ENCODE data around the gene STK32A.

The STK32A gene

DNA sequence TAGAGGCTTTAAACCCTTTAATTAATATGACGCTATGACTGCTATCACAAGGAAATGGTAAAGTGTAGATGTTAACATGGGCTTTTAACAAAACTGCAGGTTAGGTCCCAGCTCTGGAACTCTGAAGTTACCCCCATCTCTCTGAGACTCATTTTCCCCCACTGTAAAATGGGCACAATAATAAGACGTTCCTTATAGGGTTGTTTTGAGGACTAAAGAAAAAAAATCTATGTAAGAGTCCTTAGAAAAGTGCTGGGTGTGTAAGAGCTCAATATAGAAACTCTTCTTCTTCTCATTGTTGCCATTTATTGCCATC, 45.8 kb upstream of the STK32A start:
- Histone ChIP-seq H3K27me3 (ENCODE audit: insufficient read depth, poor library complexity, severe bottlenecking) (peaks cover 2% of the 10 kb centered on the region), H3K27ac (replicated peaks) (no peak overlapping the region), H3K4me3 (replicated peaks; ENCODE audit: insufficient read depth, low read length) (no peak overlapping the region)
- TF ChIP-seq, protein P1, sequence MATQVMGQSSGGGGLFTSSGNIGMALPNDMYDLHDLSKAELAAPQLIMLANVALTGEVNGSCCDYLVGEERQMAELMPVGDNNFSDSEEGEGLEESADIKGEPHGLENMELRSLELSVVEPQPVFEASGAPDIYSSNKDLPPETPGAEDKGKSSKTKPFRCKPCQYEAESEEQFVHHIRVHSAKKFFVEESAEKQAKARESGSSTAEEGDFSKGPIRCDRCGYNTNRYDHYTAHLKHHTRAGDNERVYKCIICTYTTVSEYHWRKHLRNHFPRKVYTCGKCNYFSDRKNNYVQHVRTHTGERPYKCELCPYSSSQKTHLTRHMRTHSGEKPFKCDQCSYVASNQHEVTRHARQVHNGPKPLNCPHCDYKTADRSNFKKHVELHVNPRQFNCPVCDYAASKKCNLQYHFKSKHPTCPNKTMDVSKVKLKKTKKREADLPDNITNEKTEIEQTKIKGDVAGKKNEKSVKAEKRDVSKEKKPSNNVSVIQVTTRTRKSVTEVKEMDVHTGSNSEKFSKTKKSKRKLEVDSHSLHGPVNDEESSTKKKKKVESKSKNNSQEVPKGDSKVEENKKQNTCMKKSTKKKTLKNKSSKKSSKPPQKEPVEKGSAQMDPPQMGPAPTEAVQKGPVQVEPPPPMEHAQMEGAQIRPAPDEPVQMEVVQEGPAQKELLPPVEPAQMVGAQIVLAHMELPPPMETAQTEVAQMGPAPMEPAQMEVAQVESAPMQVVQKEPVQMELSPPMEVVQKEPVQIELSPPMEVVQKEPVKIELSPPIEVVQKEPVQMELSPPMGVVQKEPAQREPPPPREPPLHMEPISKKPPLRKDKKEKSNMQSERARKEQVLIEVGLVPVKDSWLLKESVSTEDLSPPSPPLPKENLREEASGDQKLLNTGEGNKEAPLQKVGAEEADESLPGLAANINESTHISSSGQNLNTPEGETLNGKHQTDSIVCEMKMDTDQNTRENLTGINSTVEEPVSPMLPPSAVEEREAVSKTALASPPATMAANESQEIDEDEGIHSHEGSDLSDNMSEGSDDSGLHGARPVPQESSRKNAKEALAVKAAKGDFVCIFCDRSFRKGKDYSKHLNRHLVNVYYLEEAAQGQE (IDR thresholded peaks at IDR 0.05; ENCODE audit: insufficient replicate concordance, low read depth): no peak
- TF ChIP-seq SPI1 (IDR thresholded peaks at IDR 0.05; ENCODE audit: borderline replicate concordance, low read depth) (no peak), GABPA (IDR thresholded peaks at IDR 0.05; ENCODE audit: low read depth) (no peak), POLR2AphosphoS5 (IDR thresholded peaks at IDR 0.05; ENCODE audit: low read depth) (no peak)
- TF ChIP-seq, protein P2, sequence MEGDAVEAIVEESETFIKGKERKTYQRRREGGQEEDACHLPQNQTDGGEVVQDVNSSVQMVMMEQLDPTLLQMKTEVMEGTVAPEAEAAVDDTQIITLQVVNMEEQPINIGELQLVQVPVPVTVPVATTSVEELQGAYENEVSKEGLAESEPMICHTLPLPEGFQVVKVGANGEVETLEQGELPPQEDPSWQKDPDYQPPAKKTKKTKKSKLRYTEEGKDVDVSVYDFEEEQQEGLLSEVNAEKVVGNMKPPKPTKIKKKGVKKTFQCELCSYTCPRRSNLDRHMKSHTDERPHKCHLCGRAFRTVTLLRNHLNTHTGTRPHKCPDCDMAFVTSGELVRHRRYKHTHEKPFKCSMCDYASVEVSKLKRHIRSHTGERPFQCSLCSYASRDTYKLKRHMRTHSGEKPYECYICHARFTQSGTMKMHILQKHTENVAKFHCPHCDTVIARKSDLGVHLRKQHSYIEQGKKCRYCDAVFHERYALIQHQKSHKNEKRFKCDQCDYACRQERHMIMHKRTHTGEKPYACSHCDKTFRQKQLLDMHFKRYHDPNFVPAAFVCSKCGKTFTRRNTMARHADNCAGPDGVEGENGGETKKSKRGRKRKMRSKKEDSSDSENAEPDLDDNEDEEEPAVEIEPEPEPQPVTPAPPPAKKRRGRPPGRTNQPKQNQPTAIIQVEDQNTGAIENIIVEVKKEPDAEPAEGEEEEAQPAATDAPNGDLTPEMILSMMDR (IDR thresholded peaks at IDR 0.05; ENCODE audit: insufficient read depth, low read length): no peak
- DNase-seq (ENCODE audit: low read depth in 1 of 2, low spot score in 1 of 2): no peak

DNA sequence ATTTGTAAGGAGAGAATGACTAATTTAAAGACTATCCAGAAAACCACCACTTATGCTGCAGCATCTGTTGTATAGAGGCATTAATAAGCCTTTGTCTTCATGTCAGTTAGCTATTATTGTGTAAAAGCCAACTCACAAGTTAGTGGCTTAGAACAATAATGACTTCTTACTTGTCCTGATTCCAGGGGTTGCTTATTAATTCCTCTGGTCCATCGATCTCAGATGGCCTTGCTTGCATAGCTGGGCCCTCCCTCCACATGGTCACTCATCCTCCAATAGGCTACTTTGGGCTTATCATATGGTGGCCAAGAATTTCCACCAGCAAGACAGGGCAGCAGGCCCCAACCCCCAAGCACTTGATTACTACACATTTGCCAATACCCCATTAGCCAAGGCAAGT, 44.5 kb upstream of the STK32A start:
- TF ChIP-seq POLR2AphosphoS5 (IDR thresholded peaks at IDR 0.05; ENCODE audit: low read depth): no peak
- TF ChIP-seq SPI1 (IDR thresholded peaks at IDR 0.05; ENCODE audit: borderline replicate concordance, low read depth): no peak
- TF ChIP-seq, protein P2 (IDR thresholded peaks at IDR 0.05; ENCODE audit: insufficient read depth, low read length): no peak
- TF ChIP-seq GABPA (IDR thresholded peaks at IDR 0.05; ENCODE audit: low read depth): no peak
- TF ChIP-seq, protein P1 (IDR thresholded peaks at IDR 0.05; ENCODE audit: insufficient replicate concordance, low read depth): no peak
- H3K27ac ChIP-seq (replicated peaks): no peak overlapping the region
- DNase-seq (ENCODE audit: low read depth in 1 of 2, low spot score in 1 of 2): no peak
- H3K27me3 ChIP-seq (ENCODE audit: insufficient read depth, poor library complexity, severe bottlenecking): peaks cover 2% of the 10 kb centered on the region
- no peak overlapping the region for H3K4me3 ChIP-seq (replicated peaks; ENCODE audit: insufficient read depth, low read length)

DNA sequence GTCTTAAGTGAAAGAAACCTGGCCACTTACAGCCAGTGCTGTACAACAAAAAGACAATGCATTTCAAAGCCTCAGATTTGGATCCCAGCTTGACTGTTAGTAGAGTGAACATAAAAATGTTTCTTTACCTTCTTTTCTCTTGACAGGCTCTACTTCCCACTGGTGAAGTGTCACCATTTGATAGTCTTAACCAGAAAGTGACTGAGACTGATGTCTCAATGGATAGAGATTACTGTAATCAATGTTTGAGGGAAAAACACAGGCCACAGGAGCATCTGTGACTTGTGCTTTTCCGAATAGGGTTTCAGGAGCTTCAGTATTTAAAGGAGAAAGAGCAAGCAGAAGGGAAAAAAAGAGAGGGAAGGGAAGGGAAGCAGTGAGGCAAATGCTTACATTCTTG, 41.7 kb upstream of the STK32A start:
- TF ChIP-seq, protein P2 (IDR thresholded peaks at IDR 0.05; ENCODE audit: insufficient read depth, low read length): no peak
- TF ChIP-seq, protein P1 (IDR thresholded peaks at IDR 0.05; ENCODE audit: insufficient replicate concordance, low read depth): no peak
- TF ChIP-seq POLR2AphosphoS5 (IDR thresholded peaks at IDR 0.05; ENCODE audit: low read depth) (no peak), SPI1 (IDR thresholded peaks at IDR 0.05; ENCODE audit: borderline replicate concordance, low read depth) (no peak), GABPA (IDR thresholded peaks at IDR 0.05; ENCODE audit: low read depth) (no peak)
- H3K4me3 ChIP-seq (replicated peaks; ENCODE audit: insufficient read depth, low read length): no peak overlapping the region
- no peak overlapping the region for H3K27ac ChIP-seq (replicated peaks)
- DNase-seq (ENCODE audit: low read depth in 1 of 2, low spot score in 1 of 2): no peak
- H3K27me3 ChIP-seq (ENCODE audit: insufficient read depth, poor library complexity, severe bottlenecking): peaks cover 2% of the 10 kb centered on the region
